Left hindlimb (tissue), 1 donor: ENCODE measurements around the gene SLC35A3.

Source experiments
- DNase-seq: peaks from one replicate; pipeline ENCODE4 v3.0.0-alpha.2; 2018

SLC35A3 gene

DNA sequence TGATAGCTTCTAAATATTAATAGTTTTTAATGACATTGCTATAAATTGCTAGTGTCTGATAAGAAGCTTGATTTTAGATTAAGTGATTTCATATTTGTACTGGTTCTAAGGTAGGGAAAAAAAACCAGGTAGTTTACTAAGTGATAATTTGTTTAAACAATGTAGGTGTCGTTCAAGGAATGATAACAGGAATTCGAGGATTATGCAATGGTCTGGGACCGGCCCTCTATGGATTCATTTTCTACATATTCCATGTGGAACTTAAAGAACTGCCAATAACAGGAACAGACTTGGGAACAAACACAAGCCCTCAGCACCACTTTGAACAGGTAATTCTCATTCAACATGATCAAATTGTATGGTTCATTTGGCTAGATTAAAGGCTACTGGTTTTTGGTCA, 110.5 kb downstream of the SLC35A3 start:
- DNase-seq = no peak
